ENCODE results near the gene CGB3. TPM values are rescaled to one million over a fixed set of nuclear protein-coding genes. Genes with fewer than 3 reads are reported as not detected.

Gene CGB3
- total RNA-seq, 2 donors from 2014 or later = not detected

DNA sequence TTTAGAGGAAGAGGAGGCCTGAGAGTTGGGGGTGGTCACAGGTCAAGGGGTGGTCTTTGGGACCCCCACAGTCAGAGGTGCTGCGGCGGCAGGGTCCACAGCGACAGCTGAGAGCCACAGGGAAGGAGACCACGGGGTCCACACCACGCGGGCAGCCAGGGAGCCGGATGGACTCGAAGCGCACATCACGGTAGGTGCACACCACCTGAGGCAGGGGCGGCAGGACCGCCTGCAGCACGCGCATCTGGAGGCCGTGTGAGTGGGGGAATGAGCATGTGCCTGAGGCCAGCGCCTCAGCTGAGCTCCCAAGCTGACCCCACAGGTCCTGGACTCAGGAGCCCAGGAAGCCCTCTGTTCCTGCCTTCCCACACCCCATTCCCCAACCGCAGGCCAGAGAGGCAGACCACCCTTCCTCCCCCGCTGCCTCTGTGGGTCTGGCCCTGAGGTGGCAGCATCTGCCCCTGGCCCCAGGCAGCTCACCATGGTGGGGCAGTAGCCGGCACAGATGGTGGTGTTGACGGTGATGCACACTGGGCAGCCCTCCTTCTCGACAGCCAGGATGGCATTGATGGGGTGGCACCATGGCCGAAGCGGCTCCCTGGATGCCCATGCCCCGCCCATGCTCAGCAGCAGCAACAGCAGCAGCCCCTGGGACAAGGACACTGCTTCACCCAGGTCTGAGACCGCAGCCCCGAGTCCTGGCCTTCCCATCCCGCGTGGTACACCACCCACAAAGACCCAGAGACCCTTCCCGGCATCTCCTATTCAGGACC lies 7.9 kb downstream of the CGB3 start:
- H3K36me3 Mint-ChIP-seq = no peaks in the 10 kb centered on the region
- H3K4me1 Mint-ChIP-seq (ENCODE audit: low read depth in 2 of 2) = peaks cover 13 to 24% of the 10 kb centered on the region in 2 donors
- no peaks in the 10 kb centered on the region for H3K9me3 Mint-ChIP-seq
- no peak for DNase-seq (ENCODE audit: low spot score)
- H3K27ac Mint-ChIP-seq = no peak overlapping the region
- H3K27me3 Mint-ChIP-seq = peaks cover 0 to 3% of the 10 kb centered on the region in 2 donors
- H3K4me3 Mint-ChIP-seq = no peak overlapping the region
- no peak for ATAC-seq

- Mint-ChIP-seq H3K4me3 (no peak overlapping the region), H3K9me3 (no peaks in the 10 kb centered on the region), H3K4me1 (ENCODE audit: low read depth in 2 of 2) (peaks cover 8 to 23% of the 10 kb centered on the region in 2 donors), H3K27ac (no peak overlapping the region), H3K27me3 (peaks cover 0 to 2% of the 10 kb centered on the region in 2 donors), H3K36me3 (no peaks in the 10 kb centered on the region)
- no peak for ATAC-seq
- DNase-seq (ENCODE audit: low spot score) = no peak
These were observed 9.3 kb downstream of the CGB3 start for GRCh38 chr19:49014870-49015255.

DNA sequence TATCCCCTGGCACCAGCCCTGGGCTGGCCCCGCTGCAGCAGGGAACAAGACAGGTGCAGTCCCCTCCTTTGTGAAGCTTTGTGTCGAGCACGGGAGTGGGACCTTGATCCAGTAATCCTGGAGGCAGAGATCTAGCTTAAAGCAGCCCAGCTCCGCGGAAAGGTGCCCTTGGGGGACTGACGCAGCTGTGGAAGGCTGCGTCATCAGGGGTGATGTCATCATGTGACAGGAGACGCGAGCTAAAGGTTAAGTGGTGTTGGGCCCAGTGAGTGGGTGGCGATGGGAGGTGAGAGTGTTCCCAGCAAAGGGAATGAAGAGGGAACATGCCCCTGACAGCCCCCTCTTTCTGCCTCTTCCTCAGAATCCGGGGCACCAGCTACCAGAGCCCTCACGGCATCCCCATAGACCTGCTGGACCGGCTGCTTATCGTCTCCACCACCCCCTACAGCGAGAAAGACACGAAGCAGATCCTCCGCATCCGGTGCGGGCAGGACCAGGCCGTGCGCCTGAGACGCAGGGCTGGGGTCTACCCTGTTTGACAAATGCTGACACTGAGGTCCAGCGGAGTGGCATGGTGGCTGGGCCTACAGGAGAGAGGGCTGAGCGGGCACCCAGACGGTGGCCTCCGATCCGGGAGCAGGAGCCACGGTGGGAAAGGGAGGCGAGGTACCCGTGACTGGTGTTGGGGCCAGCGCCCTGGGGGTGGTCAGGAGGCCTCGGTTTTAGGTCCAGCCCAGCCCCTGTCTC lies 9.8 kb downstream of the CGB3 start:
- ATAC-seq = no peak
- Mint-ChIP-seq H3K27me3 (peaks cover 0 to 2% of the 10 kb centered on the region in 2 donors), H3K27ac (no peak overlapping the region), H3K4me3 (no peak overlapping the region), H3K4me1 (ENCODE audit: low read depth in 2 of 2) (peaks cover 6 to 19% of the 10 kb centered on the region in 2 donors), H3K9me3 (no peaks in the 10 kb centered on the region), H3K36me3 (no peaks in the 10 kb centered on the region)
- no peak for DNase-seq (ENCODE audit: low spot score)

- Mint-ChIP-seq H3K27ac (no peak overlapping the region), H3K36me3 (no peaks in the 10 kb centered on the region), H3K4me3 (no peak overlapping the region), H3K9me3 (no peaks in the 10 kb centered on the region), H3K4me1 (ENCODE audit: low read depth in 2 of 2) (peaks cover 0 to 7% of the 10 kb centered on the region in 2 donors), H3K27me3 (no peaks in the 10 kb centered on the region)
- DNase-seq (ENCODE audit: low spot score) = no peak
- no peak for ATAC-seq
These were observed 12.9 kb downstream of the CGB3 start for GRCh38 chr19:49011194-49011593.

DNA sequence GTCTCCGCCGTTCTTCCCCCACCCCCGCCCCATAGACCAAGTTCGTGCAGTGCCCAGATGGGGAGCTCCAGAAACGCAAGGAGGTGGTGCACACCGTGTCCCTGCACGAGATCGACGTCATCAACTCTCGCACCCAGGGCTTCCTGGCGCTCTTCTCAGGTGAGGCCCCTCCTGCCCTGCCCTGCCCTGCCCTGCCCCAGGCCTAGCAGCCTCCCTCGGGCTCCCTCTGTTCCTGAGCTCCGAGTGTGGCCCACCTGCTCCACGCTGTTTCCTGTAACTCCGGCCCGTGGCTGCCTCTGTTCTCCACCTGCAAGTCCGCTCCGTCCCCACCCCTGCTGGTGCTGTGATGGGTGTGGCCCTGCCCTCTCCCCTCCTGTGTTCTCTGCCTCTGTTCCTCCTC lies 13.7 kb downstream of the CGB3 start:
- no peak overlapping the region for H3K27ac Mint-ChIP-seq
- H3K27me3 Mint-ChIP-seq = no peaks in the 10 kb centered on the region
- H3K36me3 Mint-ChIP-seq = no peaks in the 10 kb centered on the region
- DNase-seq (ENCODE audit: low spot score) (no peak), ATAC-seq (no peak)
- no peaks in the 10 kb centered on the region for H3K9me3 Mint-ChIP-seq
- peaks cover 0 to 4% of the 10 kb centered on the region in 2 donors for H3K4me1 Mint-ChIP-seq (ENCODE audit: low read depth in 2 of 2)
- H3K4me3 Mint-ChIP-seq = no peak overlapping the region

- ATAC-seq (no peak), DNase-seq (ENCODE audit: low spot score) (no peak)
- H3K9me3 Mint-ChIP-seq = no peaks in the 10 kb centered on the region
- peaks cover 0 to 4% of the 10 kb centered on the region in 2 donors for H3K4me1 Mint-ChIP-seq (ENCODE audit: low read depth in 2 of 2)
- no peaks in the 10 kb centered on the region for H3K27me3 Mint-ChIP-seq
- no peak overlapping the region for H3K4me3 Mint-ChIP-seq
- no peaks in the 10 kb centered on the region for H3K36me3 Mint-ChIP-seq
- H3K27ac Mint-ChIP-seq = no peak overlapping the region
These were observed 14.3 kb downstream of the CGB3 start for GRCh38 chr19:49009828-49010227.

DNA sequence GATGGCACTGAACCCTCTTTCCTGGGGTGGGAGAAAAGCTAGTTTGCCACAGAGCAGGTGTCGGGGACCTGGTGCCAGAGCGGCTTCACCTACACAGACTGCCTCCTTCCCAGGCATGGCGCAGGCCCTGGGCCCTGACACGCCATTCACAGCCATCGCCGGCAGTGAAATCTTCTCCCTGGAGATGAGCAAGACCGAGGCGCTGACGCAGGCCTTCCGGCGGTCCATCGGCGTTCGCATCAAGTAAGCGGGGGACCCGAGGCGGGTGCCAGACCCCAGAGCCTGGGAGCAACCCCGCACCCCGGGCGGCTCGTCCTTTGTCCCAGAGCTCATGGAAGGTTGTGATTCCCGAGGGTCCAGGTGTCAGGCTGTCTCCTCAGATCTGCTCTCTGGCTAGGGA lies 17.2 kb downstream of the CGB3 start:
- DNase-seq (ENCODE audit: low spot score) (no peak), ATAC-seq (peak in 1 of 2 donors; percentile 42)
- H3K27ac Mint-ChIP-seq = no peak overlapping the region
- H3K9me3 Mint-ChIP-seq = no peaks in the 10 kb centered on the region
- H3K4me1 Mint-ChIP-seq (ENCODE audit: low read depth in 2 of 2) = peaks cover 0 to 4% of the 10 kb centered on the region in 2 donors
- no peaks in the 10 kb centered on the region for H3K36me3 Mint-ChIP-seq
- no peak overlapping the region for H3K4me3 Mint-ChIP-seq
- no peaks in the 10 kb centered on the region for H3K27me3 Mint-ChIP-seq

- Mint-ChIP-seq H3K9me3 (no peaks in the 10 kb centered on the region), H3K27me3 (no peaks in the 10 kb centered on the region), H3K4me3 (no peak overlapping the region), H3K27ac (no peak overlapping the region), H3K4me1 (ENCODE audit: low read depth in 2 of 2) (no peaks in the 10 kb centered on the region), H3K36me3 (no peaks in the 10 kb centered on the region)
- ATAC-seq (no peak), DNase-seq (ENCODE audit: low spot score) (no peak)
These were observed 19.0 kb downstream of the CGB3 start for GRCh38 chr19:49004964-49005614.

DNA sequence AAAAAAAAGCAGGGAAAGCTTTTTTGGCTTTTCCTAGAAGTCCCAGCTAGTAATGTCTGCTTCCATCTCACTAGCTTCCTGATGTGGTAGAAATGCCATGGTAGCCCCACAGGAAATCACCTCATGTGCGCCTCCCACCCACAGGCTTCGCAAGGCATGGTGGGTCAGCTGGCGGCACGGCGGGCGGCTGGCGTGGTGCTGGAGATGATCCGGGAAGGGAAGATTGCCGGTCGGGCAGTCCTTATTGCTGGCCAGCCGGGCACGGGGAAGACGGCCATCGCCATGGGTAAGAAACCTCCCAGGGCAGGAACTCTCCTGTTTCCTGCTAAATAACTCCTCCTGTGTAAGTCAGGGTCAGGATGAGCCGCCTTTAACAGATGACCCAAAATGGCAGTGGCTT lies 20.0 kb downstream of the CGB3 start:
- Mint-ChIP-seq H3K4me3 (no peak overlapping the region), H3K4me1 (ENCODE audit: low read depth in 2 of 2) (peaks cover 0 to 6% of the 10 kb centered on the region in 2 donors), H3K27ac (no peak overlapping the region), H3K9me3 (no peaks in the 10 kb centered on the region), H3K27me3 (no peaks in the 10 kb centered on the region), H3K36me3 (no peaks in the 10 kb centered on the region)
- DNase-seq (ENCODE audit: low spot score) (no peak), ATAC-seq (no peak)

- Mint-ChIP-seq H3K4me1 (ENCODE audit: low read depth in 2 of 2) (peaks cover 7 to 22% of the 10 kb centered on the region in 2 donors), H3K36me3 (no peaks in the 10 kb centered on the region), H3K9me3 (no peaks in the 10 kb centered on the region), H3K27ac (no peak overlapping the region), H3K27me3 (no peaks in the 10 kb centered on the region), H3K4me3 (no peak overlapping the region)
- ATAC-seq (peak; percentile 77 to 78), DNase-seq (ENCODE audit: low spot score) (peak; percentile 77)
These were observed 24.4 kb downstream of the CGB3 start for GRCh38 chr19:48999481-49000325.

GRCh38 chr19:48997972-48998371 lies 26.2 kb downstream of the CGB3 start:
- no peak overlapping the region for H3K27ac Mint-ChIP-seq
- no peaks in the 10 kb centered on the region for H3K27me3 Mint-ChIP-seq
- peaks cover 18 to 28% of the 10 kb centered on the region in 2 donors for H3K4me1 Mint-ChIP-seq (ENCODE audit: low read depth in 2 of 2)
- no peaks in the 10 kb centered on the region for H3K9me3 Mint-ChIP-seq
- H3K36me3 Mint-ChIP-seq = no peaks in the 10 kb centered on the region
- no peak overlapping the region for H3K4me3 Mint-ChIP-seq
- DNase-seq (ENCODE audit: low spot score) (no peak), ATAC-seq (no peak)

GRCh38 chr19:48994035-48994386 lies 30.1 kb downstream of the CGB3 start:
- Mint-ChIP-seq H3K27me3 (no peaks in the 10 kb centered on the region), H3K27ac (peak overlapping the region; percentile 95 to 96), H3K9me3 (no peaks in the 10 kb centered on the region), H3K4me1 (ENCODE audit: low read depth in 2 of 2) (peaks cover 34 to 42% of the 10 kb centered on the region in 2 donors), H3K4me3 (peak overlapping the region; percentile 99), H3K36me3 (peaks cover 4% of the 10 kb centered on the region)
- DNase-seq (ENCODE audit: low spot score) (no peak), ATAC-seq (no peak)

Data from natural killer cell treated with Interleukin-12 subunit alpha and Interleukin-12 subunit beta and Interleukin-15 and Interleukin-18, amount 100 ng/mL, for 72 hours (primary cell).